Liver (tissue), 9 donors: ENCODE results near the gene EEF2K. TPM values are rescaled to one million over a fixed set of nuclear protein-coding genes. Genes with fewer than 3 reads are reported as not detected.

ENCODE experiments used
- DNase-seq: peaks from one replicate; pipeline ENCODE4 v3.0.0-alpha.2; 2017; ENCODE audit warnings: low spot score
- H3K27ac ChIP-seq, 2 donors: one replicate each; pipeline ENCODE4 v1.7.0; 2013; ENCODE audit warnings: inconsistent platforms in 2 of 2, low read length in 2 of 2, control low read depth in 1 of 2, low read depth in 1 of 2, mild to moderate bottlenecking in 1 of 2
- H3K27me3 ChIP-seq, 4 donors: one replicate each; pipeline versions ENCODE4 v1.6.1 to v1.7.0; 2013; ENCODE audit warnings: low read length in 3 of 4, inconsistent platforms in 1 of 4, mild to moderate bottlenecking in 1 of 4, moderate library complexity in 1 of 4; ENCODE audit not compliant: control insufficient read depth in 4 of 4, insufficient read depth in 4 of 4
- H3K36me3 ChIP-seq, 4 donors: one replicate each; pipeline versions ENCODE4 v1.6.1 to v1.7.0; 2013; ENCODE audit warnings: low read length in 3 of 4, mild to moderate bottlenecking in 3 of 4, low read depth in 1 of 4, moderate library complexity in 1 of 4; ENCODE audit not compliant: control insufficient read depth in 4 of 4, insufficient read depth in 3 of 4
- H3K4me1 ChIP-seq, 4 donors: one replicate each; pipeline versions ENCODE4 v1.6.1 to v1.7.0; 2013; ENCODE audit warnings: low read length in 3 of 4, mild to moderate bottlenecking in 3 of 4, moderate library complexity in 1 of 4; ENCODE audit not compliant: control insufficient read depth in 4 of 4, insufficient read depth in 4 of 4
- H3K4me3 ChIP-seq, 3 donors: one replicate each; pipeline versions ENCODE4 v1.6.1 to v1.7.0; 2013; ENCODE audit warnings: low read length in 3 of 3, control low read depth in 1 of 3, low read depth in 1 of 3, mild to moderate bottlenecking in 1 of 3
- H3K9ac ChIP-seq, 2 donors: one replicate each; pipeline ENCODE4 v1.7.0; 2013; ENCODE audit warnings: low read length in 2 of 2, mild to moderate bottlenecking in 2 of 2, moderate library complexity in 2 of 2, control low read depth in 1 of 2, low read depth in 1 of 2
- H3K9me3 ChIP-seq, 4 donors: one replicate each; pipeline versions ENCODE4 v1.6.1 to v1.7.0; 2013; ENCODE audit warnings: low read length in 3 of 4; ENCODE audit not compliant: control insufficient read depth in 4 of 4
- ATF3 ChIP-seq: IDR thresholded peaks from 2 replicates; pipeline ENCODE4 v1.6.1; 2016; ENCODE audit warnings: antibody characterized with exemption
- EGR1 ChIP-seq, 2 donors: IDR thresholded peaks; 2 replicates each; pipeline ENCODE4 v1.6.1; 2016 to 2018; ENCODE audit warnings: antibody characterized with exemption in 2 of 2, low read depth in 2 of 2
- FOXA1 ChIP-seq: IDR thresholded peaks from 2 replicates; pipeline ENCODE4 v1.6.1; 2016; ENCODE audit warnings: antibody characterized with exemption
- FOXA2 ChIP-seq: IDR thresholded peaks from 2 replicates; pipeline ENCODE4 v1.6.1; 2016; ENCODE audit warnings: antibody characterized with exemption
- GABPA ChIP-seq, 2 donors: IDR thresholded peaks in 1 of 2; conservative IDR thresholded peaks in 1 of 2; 2 replicates each; pipeline ENCODE4 v1.6.1; 2016; ENCODE audit warnings: antibody characterized with exemption in 2 of 2, mild to moderate bottlenecking in 1 of 2, moderate library complexity in 1 of 2
- HNF4A ChIP-seq, 2 donors: conservative IDR thresholded peaks; 2 replicates each; pipeline ENCODE4 v1.6.1; 2016; ENCODE audit warnings: antibody characterized with exemption in 2 of 2, mild to moderate bottlenecking in 2 of 2
- JUND ChIP-seq, 2 donors: IDR thresholded peaks; 2 replicates each; pipeline ENCODE4 v1.6.1; 2016; ENCODE audit warnings: antibody characterized with exemption in 2 of 2
- NR2F2 ChIP-seq: IDR thresholded peaks from 2 replicates; pipeline ENCODE4 v1.6.1; 2016; ENCODE audit warnings: antibody characterized with exemption
- RAD21 ChIP-seq, 2 donors: IDR thresholded peaks; 2 replicates each; pipeline ENCODE4 v1.6.1; 2016; ENCODE audit warnings: antibody characterized with exemption in 2 of 2, mild to moderate bottlenecking in 2 of 2
- REST ChIP-seq: IDR thresholded peaks from 2 replicates; pipeline ENCODE4 v1.6.1; 2016; ENCODE audit warnings: antibody characterized with exemption, mild to moderate bottlenecking
- RXRA ChIP-seq, 2 donors: IDR thresholded peaks; 2 replicates each; pipeline ENCODE4 v1.6.1; 2017 to 2018; ENCODE audit warnings: antibody characterized with exemption in 2 of 2, mild to moderate bottlenecking in 1 of 2
- SP1 ChIP-seq: IDR thresholded peaks from 2 replicates; pipeline ENCODE4 v1.6.1; 2018; ENCODE audit warnings: antibody characterized with exemption, mild to moderate bottlenecking
- TAF1 ChIP-seq: conservative IDR thresholded peaks from 2 replicates; pipeline ENCODE4 v1.6.1; 2016; ENCODE audit warnings: antibody characterized with exemption, mild to moderate bottlenecking
- YY1 ChIP-seq: IDR thresholded peaks from 2 replicates; pipeline ENCODE4 v1.6.1; 2016; ENCODE audit warnings: antibody characterized with exemption, mild to moderate bottlenecking
- WGBS: extraction: QIAGEN DNeasy Blood & Tissue Kit; methylation state at CpG from one replicate; pipeline ENCODE4 v1.1.7; 2013; 5-methylcytosine and 5-hydroxymethylcytosine counted together
- polyA plus RNA-seq, 2 donors: library from polyadenylated mRNA; stranded (reverse) in 1 of 2; unstranded in 1 of 2; fragments of 200-250 nt in 1 of 2; fragments of >200 nt in 1 of 2; fragmentation: Nextera tagmentation in 1 of 2; extraction: Ambion mirVana in 1 of 2; gene quantifications; one replicate each; pipeline versions ENCODE4 v1.2.1 to v1.2.3, GENCODE V29; 2013 to 2015
- total RNA-seq, 2 donors: library from RNA; depleted of rRNA; stranded (reverse); fragments of >200 nt; gene quantifications; one replicate each; pipeline ENCODE4 v1.2.3, GENCODE V29; 2014
- TF ChIP-seq, protein P1 (sequence below): fragments of 150-350 bp; IDR thresholded peaks from 2 replicates; pipeline ENCODE4 v1.5.1; 2017; ENCODE audit warnings: improper control_type of control experiment, low read depth, low read length; ENCODE audit not compliant: missing input control
- TF ChIP-seq, protein P2 (sequence below): IDR thresholded peaks from 2 replicates; pipeline ENCODE4 v1.6.1; 2016; ENCODE audit warnings: antibody characterized with exemption
- TF ChIP-seq, protein P3 (sequence below): IDR thresholded peaks from 2 replicates; pipeline ENCODE4 v1.6.1; 2016; ENCODE audit warnings: antibody characterized with exemption
- donor health status: healthy.
- donor health status: healthy.
- donor health status: healthy.
- donor health status: healthy.
- donor health status: healthy.

The EEF2K gene
- total and polyA plus RNA-seq, 4 donors: 3.2 to 14.3 (median 8.0) TPM

DNA sequence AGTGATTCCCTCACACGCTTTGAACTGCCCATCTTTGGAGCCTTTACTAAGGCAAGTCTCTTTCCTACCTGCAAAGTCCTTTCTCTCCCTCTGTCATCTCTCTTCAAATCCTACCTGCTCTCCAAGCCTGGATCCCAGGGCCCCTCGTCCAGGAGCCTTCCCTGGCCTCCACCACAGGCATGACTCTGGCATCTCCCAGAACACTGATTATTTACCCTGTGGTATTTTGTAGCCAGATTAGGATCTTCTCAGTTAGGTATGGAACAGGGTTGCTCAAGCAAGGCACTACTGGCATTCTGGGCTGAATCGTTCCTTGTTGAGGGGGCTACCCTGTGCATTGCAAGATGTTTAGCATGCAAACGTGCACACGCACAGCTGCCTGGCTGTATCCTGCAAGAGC, 59.3 kb downstream of the EEF2K start:
- no peaks in the 10 kb centered on the region for H3K27me3 ChIP-seq
- no peak for DNase-seq
- TF ChIP-seq NR2F2 (no peak), SP1 (no peak), EGR1 (IDR thresholded peaks at IDR 0.05; ENCODE audit: low read depth in 2 of 2) (no peak), RAD21 (IDR thresholded peaks at IDR 0.05) (no peak), RXRA (IDR thresholded peaks at IDR 0.05) (no peak), FOXA2 (no peak), FOXA1 (no peak), ATF3 (no peak), GABPA (IDR thresholded peaks at IDR 0.05 in 1 of 2, conservative IDR thresholded peaks at IDR 0.05 in 1 of 2) (no peak), TAF1 (no peak)
- TF ChIP-seq, protein P1, sequence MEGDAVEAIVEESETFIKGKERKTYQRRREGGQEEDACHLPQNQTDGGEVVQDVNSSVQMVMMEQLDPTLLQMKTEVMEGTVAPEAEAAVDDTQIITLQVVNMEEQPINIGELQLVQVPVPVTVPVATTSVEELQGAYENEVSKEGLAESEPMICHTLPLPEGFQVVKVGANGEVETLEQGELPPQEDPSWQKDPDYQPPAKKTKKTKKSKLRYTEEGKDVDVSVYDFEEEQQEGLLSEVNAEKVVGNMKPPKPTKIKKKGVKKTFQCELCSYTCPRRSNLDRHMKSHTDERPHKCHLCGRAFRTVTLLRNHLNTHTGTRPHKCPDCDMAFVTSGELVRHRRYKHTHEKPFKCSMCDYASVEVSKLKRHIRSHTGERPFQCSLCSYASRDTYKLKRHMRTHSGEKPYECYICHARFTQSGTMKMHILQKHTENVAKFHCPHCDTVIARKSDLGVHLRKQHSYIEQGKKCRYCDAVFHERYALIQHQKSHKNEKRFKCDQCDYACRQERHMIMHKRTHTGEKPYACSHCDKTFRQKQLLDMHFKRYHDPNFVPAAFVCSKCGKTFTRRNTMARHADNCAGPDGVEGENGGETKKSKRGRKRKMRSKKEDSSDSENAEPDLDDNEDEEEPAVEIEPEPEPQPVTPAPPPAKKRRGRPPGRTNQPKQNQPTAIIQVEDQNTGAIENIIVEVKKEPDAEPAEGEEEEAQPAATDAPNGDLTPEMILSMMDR: no peak
- TF ChIP-seq, protein P2, sequence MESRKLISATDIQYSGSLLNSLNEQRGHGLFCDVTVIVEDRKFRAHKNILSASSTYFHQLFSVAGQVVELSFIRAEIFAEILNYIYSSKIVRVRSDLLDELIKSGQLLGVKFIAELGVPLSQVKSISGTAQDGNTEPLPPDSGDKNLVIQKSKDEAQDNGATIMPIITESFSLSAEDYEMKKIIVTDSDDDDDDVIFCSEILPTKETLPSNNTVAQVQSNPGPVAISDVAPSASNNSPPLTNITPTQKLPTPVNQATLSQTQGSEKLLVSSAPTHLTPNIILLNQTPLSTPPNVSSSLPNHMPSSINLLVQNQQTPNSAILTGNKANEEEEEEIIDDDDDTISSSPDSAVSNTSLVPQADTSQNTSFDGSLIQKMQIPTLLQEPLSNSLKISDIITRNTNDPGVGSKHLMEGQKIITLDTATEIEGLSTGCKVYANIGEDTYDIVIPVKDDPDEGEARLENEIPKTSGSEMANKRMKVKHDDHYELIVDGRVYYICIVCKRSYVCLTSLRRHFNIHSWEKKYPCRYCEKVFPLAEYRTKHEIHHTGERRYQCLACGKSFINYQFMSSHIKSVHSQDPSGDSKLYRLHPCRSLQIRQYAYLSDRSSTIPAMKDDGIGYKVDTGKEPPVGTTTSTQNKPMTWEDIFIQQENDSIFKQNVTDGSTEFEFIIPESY: no peak
- no peaks in the 10 kb centered on the region for H3K9me3 ChIP-seq
- H3K4me3 ChIP-seq: no peak overlapping the region
- no peak overlapping the region for H3K27ac ChIP-seq
- no peaks in the 10 kb centered on the region for H3K4me1 ChIP-seq
- 93% methylated on average over 5 of the region's 5 CpGs for WGBS
- H3K36me3 ChIP-seq: peaks cover 14 to 42% (median 18%) of the 10 kb centered on the region in 4 donors
- H3K9ac ChIP-seq: no peak overlapping the region

GRCh38 chr16:22266546-22266945, 60.5 kb downstream of the EEF2K start:
- WGBS: 97% methylated on average over 19 of the region's 19 CpGs
- Histone ChIP-seq H3K4me1 (no peaks in the 10 kb centered on the region), H3K9ac (no peak overlapping the region), H3K9me3 (no peaks in the 10 kb centered on the region), H3K27me3 (no peaks in the 10 kb centered on the region), H3K36me3 (peaks cover 13 to 42% (median 18%) of the 10 kb centered on the region in 4 donors), H3K4me3 (no peak overlapping the region), H3K27ac (no peak overlapping the region)
- no peak for TF ChIP-seq REST
- TF ChIP-seq TAF1: no peak
- TF ChIP-seq, protein P2: no peak
- no peak for TF ChIP-seq FOXA1
- TF ChIP-seq, protein P3, sequence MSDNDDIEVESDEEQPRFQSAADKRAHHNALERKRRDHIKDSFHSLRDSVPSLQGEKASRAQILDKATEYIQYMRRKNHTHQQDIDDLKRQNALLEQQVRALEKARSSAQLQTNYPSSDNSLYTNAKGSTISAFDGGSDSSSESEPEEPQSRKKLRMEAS: no peak
- no peak for TF ChIP-seq GABPA (IDR thresholded peaks at IDR 0.05 in 1 of 2, conservative IDR thresholded peaks at IDR 0.05 in 1 of 2)
- no peak for TF ChIP-seq JUND (IDR thresholded peaks at IDR 0.05)
- no peak for TF ChIP-seq NR2F2
- no peak for TF ChIP-seq RAD21 (IDR thresholded peaks at IDR 0.05)
- TF ChIP-seq, protein P1: no peak
- no peak for TF ChIP-seq EGR1 (IDR thresholded peaks at IDR 0.05; ENCODE audit: low read depth in 2 of 2)
- TF ChIP-seq YY1: no peak
- no peak for TF ChIP-seq RXRA (IDR thresholded peaks at IDR 0.05)
- no peak for TF ChIP-seq FOXA2
- TF ChIP-seq HNF4A (conservative IDR thresholded peaks at IDR 0.05): no peak
- no peak for DNase-seq
